Measurements from ENCODE around the gene ADAMTS2. TPM values are rescaled to one million over a fixed set of nuclear protein-coding genes. Genes with fewer than 3 reads are reported as not detected.

The ADAMTS2 gene
- total RNA-seq, 1 experiment from 2014 or later = not detected

GRCh38 chr5:179188636-179189035, 156.6 kb downstream of the ADAMTS2 start:
- DNase-seq (ENCODE audit: extremely low read depth, low read depth) = no peak

DNA sequence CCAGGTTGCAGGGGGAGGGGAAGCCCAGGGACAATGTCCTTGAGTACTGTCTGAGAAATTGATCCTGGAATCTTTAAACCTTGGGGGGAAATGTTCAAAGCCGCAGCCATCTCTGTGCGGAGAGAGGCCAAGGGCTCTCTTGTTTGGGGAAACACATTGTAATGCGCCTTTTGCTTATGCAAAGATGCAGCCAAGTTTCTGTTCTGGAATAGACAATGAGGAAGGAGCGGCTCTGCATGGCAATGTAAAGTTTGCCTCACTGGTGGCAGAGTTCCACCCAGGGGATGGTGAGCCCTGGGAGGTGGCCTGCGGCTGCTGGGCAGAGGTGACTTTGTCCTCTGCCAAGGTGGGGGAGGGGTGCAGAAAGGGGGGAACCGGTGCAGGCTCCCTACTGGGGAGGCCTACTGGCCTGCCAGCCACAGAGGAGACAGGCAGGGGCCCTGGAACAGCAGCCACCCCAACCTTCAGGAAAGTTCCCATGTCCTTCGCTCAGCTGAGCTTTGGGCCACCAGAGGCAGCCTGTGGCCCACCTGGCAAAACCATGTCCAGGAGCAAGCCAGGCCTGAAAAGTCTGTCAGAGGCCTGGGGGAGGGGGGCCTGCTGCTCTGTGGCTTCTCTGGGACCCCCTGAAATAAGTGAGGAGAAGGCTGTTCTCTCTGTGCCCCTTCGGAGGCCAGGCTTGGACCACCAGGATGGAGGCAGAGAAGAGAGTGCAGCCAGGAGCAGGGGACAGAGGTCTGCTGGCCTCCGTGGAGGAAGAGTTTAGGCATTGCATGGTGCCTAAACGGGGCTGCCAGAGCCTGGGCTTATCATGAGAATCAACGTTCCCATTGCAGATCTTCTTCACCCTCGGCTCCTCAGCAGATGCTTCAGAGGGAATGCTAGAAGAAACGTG, 157.3 kb downstream of the ADAMTS2 start:
- DNase-seq (ENCODE audit: extremely low read depth, low read depth) = no peak

GRCh38 chr5:179187229-179187678, 158.0 kb downstream of the ADAMTS2 start:
- DNase-seq (ENCODE audit: extremely low read depth, low read depth) = no peak

GRCh38 chr5:179186801-179187200, 158.5 kb downstream of the ADAMTS2 start:
- DNase-seq (ENCODE audit: extremely low read depth, low read depth) = no peak

DNA sequence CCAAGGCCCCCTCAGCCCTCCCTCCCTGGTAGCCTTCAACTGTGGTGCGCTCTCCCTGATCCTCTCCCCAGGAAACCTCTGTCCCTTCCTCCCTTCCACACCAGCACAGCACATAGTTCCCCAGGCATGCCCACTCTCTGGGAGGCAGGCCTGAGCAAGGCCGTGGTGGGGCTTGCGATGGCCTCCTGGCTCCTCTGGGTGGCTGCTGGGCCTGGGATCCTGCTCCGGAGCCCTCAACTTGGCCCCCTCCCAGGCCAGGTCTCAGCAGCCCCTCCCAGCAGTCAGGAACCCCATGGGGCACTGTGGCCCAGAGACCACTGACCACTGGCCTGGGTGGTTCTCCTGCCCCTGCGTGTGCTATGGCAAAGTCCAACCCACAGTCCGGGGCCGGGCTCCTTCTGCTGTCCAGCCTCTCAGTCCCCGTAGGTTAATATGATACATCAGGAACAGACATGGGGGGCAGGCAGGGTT, 159.3 kb downstream of the ADAMTS2 start:
- no peak for DNase-seq (ENCODE audit: extremely low read depth, low read depth)

DNA sequence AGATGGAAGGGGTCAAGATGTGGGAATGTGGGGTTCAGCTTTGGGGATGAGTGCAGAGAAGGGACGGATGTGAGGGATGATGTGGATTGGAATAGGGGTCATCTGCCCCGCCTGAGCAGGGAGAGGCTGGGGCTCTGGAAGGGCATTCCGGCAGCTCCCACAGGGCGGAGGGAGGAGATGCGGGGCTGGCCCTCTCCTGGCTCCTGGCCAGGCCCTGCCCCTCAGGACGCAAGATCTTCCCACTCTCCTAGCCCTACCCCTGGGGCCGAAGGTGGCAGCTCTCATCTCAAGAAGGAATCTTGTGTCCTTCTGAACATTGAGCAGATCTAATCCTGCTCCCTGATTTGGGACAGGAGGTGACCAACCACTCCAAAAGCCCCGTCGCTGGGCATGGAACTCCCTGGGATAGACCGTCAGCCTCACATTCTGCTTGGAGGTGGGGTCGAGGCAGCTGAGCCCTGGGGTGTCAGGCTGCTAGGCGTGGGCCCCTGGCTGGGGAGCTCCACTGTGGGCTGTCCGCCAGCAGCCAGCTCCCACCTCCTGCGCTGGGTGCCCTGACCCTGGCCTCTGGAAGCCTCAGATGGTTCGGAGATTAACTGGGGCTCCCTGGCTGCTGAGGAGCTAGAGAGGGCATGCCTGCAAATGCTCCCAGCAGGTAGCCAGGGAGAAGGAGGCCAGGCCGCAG, 159.9 kb downstream of the ADAMTS2 start:
- DNase-seq (ENCODE audit: extremely low read depth, low read depth) = no peak

GRCh38 chr5:179184521-179185050, 160.7 kb downstream of the ADAMTS2 start:
- no peak for DNase-seq (ENCODE audit: extremely low read depth, low read depth)

- DNase-seq (ENCODE audit: extremely low read depth, low read depth) = no peak
Measured at GRCh38 chr5:179183481-179183880, 161.8 kb downstream of the ADAMTS2 start.

DNA sequence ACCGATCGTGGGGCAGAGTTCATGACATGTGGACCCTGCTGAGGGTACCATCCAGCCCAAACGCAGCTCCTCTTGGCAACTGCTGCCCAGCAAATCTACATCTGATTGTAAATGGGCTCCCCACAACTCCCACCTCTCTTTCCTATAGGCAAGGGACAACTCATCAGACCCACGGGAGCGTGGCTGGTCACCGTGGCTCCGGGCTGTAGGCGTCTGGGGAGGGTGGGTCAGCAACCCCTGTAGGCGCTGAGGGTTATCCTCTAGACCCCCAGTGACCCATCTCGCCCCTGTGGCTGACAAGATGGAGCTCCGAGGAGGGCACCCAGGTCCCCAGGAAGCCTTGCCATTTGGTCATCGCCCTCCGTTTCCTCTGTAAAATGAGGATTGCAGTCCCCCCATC, 162.7 kb downstream of the ADAMTS2 start:
- DNase-seq (ENCODE audit: extremely low read depth, low read depth) = no peak

DNA sequence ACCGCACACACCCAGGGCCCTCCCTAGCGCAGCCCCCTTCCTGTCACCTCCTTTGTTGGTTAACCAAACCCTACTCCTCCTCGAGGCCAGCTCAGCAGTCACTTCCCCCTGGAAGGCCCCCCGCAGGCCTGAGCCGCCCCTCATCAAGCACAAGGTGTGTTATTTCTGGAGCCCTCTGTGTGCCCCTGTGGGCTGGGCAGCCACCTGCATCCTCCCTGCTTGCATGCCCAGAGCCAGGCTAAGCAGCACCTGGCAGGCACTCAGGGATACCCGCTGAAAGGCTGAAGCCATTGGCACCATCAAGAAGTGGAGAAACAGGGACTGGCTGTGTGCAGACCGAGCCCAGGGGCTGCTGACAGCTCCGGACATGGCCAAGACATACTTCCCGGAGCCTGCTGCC, 163.3 kb downstream of the ADAMTS2 start:
- no peak for DNase-seq (ENCODE audit: extremely low read depth, low read depth)

DNA sequence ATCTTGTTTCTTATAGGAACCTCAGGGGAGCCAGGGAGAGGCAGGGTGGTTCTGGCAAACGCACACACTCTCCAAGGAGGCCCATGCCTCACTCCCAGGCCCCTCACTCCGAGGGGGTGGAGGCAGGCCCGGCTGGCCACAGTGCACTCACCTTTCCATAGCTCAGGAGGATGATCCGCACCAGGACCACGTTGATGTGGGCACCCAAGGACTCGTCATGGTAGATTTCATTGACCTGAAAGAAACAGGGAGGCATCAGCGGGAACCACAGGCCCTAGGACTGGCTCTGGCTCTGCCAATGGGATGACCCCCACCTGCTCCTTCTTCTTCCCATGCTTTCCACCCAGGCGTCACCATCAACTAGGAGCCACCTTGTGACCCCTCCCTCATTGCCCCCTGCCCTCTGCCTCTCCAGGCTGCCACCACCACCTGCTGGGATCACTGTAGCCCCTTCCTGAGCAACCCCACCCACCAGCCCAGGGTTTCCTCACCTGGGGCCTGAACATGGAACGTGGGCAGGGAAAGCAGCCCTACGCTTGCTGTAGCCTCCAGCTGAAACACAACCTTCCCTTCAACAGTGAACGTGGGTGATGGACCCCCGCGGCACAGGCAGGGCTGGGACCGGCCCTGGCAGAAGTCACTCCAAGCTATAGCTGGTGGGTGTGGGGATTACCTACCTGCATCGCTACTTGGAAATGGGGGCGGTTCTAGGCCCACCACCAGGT, 164.2 kb downstream of the ADAMTS2 start:
- no peak for DNase-seq (ENCODE audit: extremely low read depth, low read depth)

- DNase-seq (ENCODE audit: extremely low read depth, low read depth) = no peak
Measured at GRCh38 chr5:179180061-179180610, 165.1 kb downstream of the ADAMTS2 start.

DNA sequence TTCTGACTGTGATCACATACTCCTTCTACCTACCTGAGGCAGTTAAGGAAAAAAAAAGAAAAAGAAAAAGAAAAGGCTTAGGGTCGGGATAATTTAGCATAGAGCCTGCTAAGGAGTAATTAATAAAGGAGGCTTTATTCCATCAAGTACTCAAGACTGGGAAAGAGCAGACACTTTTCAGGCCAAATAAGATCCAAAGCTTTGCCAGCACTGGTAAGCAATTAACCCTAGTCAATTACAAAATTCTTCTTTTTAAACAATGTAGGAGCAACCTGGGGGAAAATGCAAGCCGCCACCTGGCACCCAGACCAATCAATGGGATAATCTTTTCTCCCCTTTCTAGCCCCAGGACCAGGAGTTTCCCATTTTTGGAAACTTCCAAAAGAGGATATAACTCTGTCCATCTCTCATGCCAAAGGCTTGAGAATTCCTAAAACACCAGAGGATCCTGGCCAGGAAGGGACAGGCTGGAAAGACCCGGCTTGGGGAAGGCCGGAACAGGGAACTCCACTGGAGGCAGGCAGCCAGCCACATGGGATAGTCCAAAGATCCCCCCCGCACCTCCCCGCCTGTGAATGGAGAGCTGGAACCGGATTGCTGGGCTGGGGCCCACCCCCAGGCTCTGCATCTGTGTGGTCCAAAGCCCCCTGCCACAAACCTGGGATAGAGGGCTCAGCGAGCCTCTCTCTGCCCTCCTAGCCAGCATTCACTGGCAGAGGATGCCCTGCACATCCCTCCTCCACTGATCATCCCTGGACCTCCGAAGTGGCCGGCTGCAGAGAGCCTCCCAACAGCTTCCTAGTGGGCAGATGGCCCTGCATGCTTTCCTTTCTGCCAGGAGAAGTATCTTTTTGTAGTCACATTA, 167.3 kb downstream of the ADAMTS2 start:
- DNase-seq (ENCODE audit: extremely low read depth, low read depth) = no peak

DNA sequence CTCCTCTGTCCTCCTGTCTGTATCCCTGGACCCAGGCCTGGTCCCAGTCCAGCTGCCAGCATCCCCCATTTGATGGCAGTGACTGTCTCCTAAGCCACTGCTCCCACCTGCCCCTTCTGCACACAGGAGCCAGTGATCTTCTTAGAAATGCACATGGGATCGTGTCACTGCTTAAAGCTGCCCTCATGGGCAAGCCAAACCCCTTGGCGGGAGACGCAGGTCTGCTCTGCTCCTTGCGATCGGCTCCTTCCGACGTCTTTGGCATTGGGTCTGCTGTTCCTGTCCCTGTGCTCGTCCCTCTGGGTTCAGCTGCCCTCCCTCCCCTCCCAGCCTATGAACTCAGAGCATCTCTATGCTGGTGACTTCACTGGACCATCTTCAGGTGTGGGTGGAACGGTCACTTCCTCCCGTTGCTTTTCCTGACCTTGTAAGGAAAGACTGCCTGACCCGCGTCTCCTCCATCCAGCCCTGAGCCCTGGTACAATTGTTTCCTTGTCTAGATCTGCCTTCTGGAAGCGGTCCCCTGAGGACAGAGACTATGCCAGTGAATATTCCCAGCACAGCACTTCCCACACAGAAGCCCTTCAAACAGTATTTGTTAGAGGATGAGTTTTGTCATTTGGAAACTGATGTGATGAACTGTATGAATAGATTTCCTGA, 168.6 kb downstream of the ADAMTS2 start:
- no peak for DNase-seq (ENCODE audit: extremely low read depth, low read depth)

DNA sequence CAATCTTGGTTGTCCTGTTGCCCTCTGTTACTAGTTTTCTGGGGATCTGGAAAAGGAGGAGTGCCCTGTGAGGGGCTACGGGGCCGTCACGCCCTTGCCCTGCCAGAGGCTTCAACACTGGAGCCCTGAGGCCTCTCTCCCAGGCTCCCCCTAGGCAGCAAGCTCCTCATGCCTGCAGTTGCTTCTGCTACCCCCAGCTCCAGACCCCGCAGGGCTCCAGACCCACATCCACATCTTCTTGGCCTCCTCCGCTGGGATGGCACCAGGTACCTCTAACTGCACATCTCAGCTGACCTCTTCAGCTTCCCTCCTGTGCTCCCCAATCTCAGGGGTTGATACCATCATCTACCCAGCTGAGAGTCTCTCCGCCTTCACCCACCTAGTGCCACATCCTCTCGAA, 169.1 kb downstream of the ADAMTS2 start:
- no peak for DNase-seq (ENCODE audit: extremely low read depth, low read depth)

GRCh38 chr5:179171816-179172745, 173.2 kb downstream of the ADAMTS2 start:
- DNase-seq (ENCODE audit: extremely low read depth, low read depth) = no peak

DNA sequence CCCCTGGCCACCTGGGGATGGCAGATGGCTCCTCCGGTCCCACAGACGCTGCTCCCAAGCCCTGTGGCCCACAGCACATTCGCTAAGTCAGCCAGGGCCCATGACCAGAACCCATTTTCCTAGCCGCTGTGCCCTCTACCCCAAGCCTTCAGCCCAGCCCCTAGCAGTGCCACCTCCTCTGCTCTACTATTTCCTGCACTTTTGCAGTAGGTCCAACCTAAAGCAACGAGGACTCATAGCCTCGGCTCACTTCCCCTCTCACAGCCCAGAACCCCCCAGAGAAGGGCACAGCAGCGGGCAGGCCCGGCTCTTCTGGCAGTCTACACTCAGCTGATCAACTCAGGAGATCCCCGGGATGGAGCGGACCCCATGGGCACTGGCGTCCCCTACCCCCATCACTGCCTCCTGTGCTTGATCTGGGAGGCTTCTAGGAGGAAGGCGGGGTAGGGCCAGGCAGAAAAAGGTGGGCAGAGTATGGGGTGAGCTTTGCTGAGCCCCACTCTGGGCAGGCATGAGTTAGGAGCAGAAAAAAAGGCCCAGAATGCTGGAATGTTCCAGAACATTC, 173.9 kb downstream of the ADAMTS2 start:
- DNase-seq (ENCODE audit: extremely low read depth, low read depth) = no peak

GRCh38 chr5:179170606-179171005, 174.7 kb downstream of the ADAMTS2 start:
- DNase-seq (ENCODE audit: extremely low read depth, low read depth) = no peak

All from NCI-H460 (cell line).